ENCODE measurements around the gene RNF213. TPM values are rescaled to one million over a fixed set of nuclear protein-coding genes. Genes with fewer than 3 reads are reported as not detected.
"Not testable (repeated sequence)": the region's sequence is repeated elsewhere in the genome, so short reads cannot be mapped to it uniquely, and the experiment has no call there.

Gene RNF213
- total RNA-seq, 6 experiments from 2014 or later: 59.1 to 87.7 (median 73.0) TPM

GRCh38 chr17:80274871-80275449 is 14.3 kb downstream of the RNF213 start:
- no peak for DNase-seq
- H3K36me3 ChIP-seq: peaks cover 0 to 18% (median 1%) of the 10 kb centered on the region in 4 donors
- TF ChIP-seq CTCF (IDR thresholded peaks at IDR 0.05) (no peak), POLR2A (IDR thresholded peaks at IDR 0.05) (no peak)

GRCh38 chr17:80275857-80276256 is 15.2 kb downstream of the RNF213 start:
- H3K9me3 ChIP-seq; ATAC-seq; DNase-seq; H3K27me3 ChIP-seq; H3K27ac ChIP-seq; intact Hi-C loops (cut with DNase I); H3K4me1 ChIP-seq; H3K4me3 ChIP-seq: not testable (repeated sequence)
- H3K36me3 ChIP-seq: peaks cover 0 to 16% (median 1%) of the 10 kb centered on the region in 4 donors
- WGBS (ENCODE audit: insufficient coverage, low coverage, low lambda C conversion rate, missing lambda C conversion rate): 94% methylated on average over 8 of the region's 8 CpGs

More at GRCh38 chr17:80274871-80275449, 14.3 kb downstream of the RNF213 start:
- intact Hi-C loops (cut with DNase I): no loop called here
- peaks cover 0 to 3% (median 0%) of the 10 kb centered on the region in 4 donors for H3K4me1 ChIP-seq
- ATAC-seq: no peak
- 91% methylated on average over 4 of the region's 4 CpGs for WGBS (ENCODE audit: insufficient coverage, low coverage, low lambda C conversion rate, missing lambda C conversion rate)
- no peaks in the 10 kb centered on the region for H3K27me3 ChIP-seq
- no peak overlapping the region for H3K27ac ChIP-seq
- H3K4me3 ChIP-seq: no peak overlapping the region
- no peaks in the 10 kb centered on the region for H3K9me3 ChIP-seq

GRCh38 chr17:80277751-80278671 is 17.4 kb downstream of the RNF213 start:
- peak overlapping the region in 1 of 3 donors; percentile 8 for H3K27ac ChIP-seq
- TF ChIP-seq POLR2A (IDR thresholded peaks at IDR 0.05) (no peak), CTCF (IDR thresholded peaks at IDR 0.05) (no peak)
- no peak overlapping the region for H3K4me3 ChIP-seq
- H3K27me3 ChIP-seq: no peaks in the 10 kb centered on the region
- no peaks in the 10 kb centered on the region for H3K9me3 ChIP-seq
- peaks cover 0 to 19% (median 1%) of the 10 kb centered on the region in 4 donors for H3K36me3 ChIP-seq
- WGBS (ENCODE audit: insufficient coverage, low coverage, low lambda C conversion rate, missing lambda C conversion rate): 44% methylated on average over 4 of the region's 34 CpGs
- ATAC-seq: peak; percentile 59 to 70 (median 64)
- no peaks in the 10 kb centered on the region for H3K4me1 ChIP-seq
- intact Hi-C loops (cut with DNase I): no loop called here
- DNase-seq: peak in 2 of 3 donors; percentile 35 to 57

GRCh38 chr17:80279895-80280294 is 19.2 kb downstream of the RNF213 start:
- Histone ChIP-seq H3K4me1 (no peaks in the 10 kb centered on the region), H3K27me3 (no peaks in the 10 kb centered on the region), H3K27ac (no peak overlapping the region), H3K9me3 (no peaks in the 10 kb centered on the region), H3K4me3 (no peak overlapping the region), H3K36me3 (peaks cover 0 to 6% (median 3%) of the 10 kb centered on the region in 4 donors)
- DNase-seq (peak in 1 of 3 donors; percentile 76), ATAC-seq (peak in 2 of 4 donors; percentile 75 to 89)
- intact Hi-C loops (cut with DNase I): no loop called here
- 69% methylated on average over 8 of the region's 14 CpGs for WGBS (ENCODE audit: insufficient coverage, low coverage, low lambda C conversion rate, missing lambda C conversion rate)
- TF ChIP-seq POLR2A (IDR thresholded peaks at IDR 0.05): no peak
- no peak for TF ChIP-seq CTCF (IDR thresholded peaks at IDR 0.05)

GRCh38 chr17:80281516-80281915 is 20.9 kb downstream of the RNF213 start:
- Histone ChIP-seq H3K4me1 (no peaks in the 10 kb centered on the region), H3K27me3 (no peaks in the 10 kb centered on the region), H3K27ac (no peak overlapping the region), H3K36me3 (peaks cover 0 to 6% (median 2%) of the 10 kb centered on the region in 4 donors), H3K4me3 (no peak overlapping the region), H3K9me3 (no peaks in the 10 kb centered on the region)
- ATAC-seq (no peak), DNase-seq (peak in 1 of 3 donors; percentile 7)
- intact Hi-C loops (cut with DNase I): no loop called here
- TF ChIP-seq POLR2A (IDR thresholded peaks at IDR 0.05) (no peak), CTCF (IDR thresholded peaks at IDR 0.05) (no peak)
- 84% methylated on average over 10 of the region's 10 CpGs for WGBS (ENCODE audit: insufficient coverage, low coverage, low lambda C conversion rate, missing lambda C conversion rate)
